Measurements from ENCODE around the gene VPS39.

The VPS39 gene

DNA sequence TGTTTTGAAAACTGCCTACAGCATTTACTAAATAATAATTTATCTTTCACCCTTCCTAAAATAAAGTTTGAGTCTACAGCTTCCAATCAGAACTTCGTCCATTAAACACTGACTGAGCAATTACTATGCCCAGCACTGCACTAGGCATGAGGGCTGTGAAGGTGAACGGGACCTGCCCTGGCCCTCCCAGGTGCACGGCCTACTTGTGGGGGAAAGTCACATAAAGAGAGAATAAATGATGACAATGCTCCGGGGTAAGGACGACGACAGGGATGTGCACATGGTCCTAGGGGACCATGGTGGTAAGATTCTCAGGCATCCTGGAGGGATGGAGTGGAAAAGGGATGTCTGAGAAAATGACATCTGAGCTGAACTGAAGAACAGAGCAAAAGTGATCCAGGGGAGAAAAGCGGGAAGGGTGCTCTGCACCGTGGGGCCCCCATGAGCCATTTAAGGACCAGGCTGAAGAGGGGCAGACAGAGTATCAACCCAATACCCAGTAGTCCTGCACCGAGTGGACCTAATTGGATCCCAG lies 63.2 kb downstream of the VPS39 start:
- Histone ChIP-seq H3K9me2 (replicated peaks; ENCODE audit: insufficient read depth, low read length) (no peaks in the 10 kb centered on the region), H3K27me3 (replicated peaks; ENCODE audit: insufficient read depth, low read length) (peaks cover 16% of the 10 kb centered on the region; the same call in 1 of the 2 replicates), H3K9ac (ENCODE audit: low read length) (no peak overlapping the region), H3K4me2 (ENCODE audit: low read depth, low read length) (no peak overlapping the region), H3F3A (ENCODE audit: insufficient read depth, low read length) (no peaks in the 10 kb centered on the region), H3K36me3 (replicated peaks; ENCODE audit: insufficient read depth, low read length) (no peaks in the 10 kb centered on the region), H3K4me1 (ENCODE audit: low read length) (no peaks in the 10 kb centered on the region), H3K4me3 (ENCODE audit: low read length) (no peak overlapping the region), H4K20me1 (ENCODE audit: insufficient read depth, low read length) (no peaks in the 10 kb centered on the region), H3K79me2 (ENCODE audit: low read length) (no peaks in the 10 kb centered on the region), H2AFZ (ENCODE audit: low read length) (no peak overlapping the region), H3K27ac (ENCODE audit: low read length) (no peak overlapping the region), H3K9me3 (replicated peaks; ENCODE audit: insufficient read depth, low read length) (no peaks in the 10 kb centered on the region)
- DNase-seq: no peak
- TF ChIP-seq EZH2 (optimal IDR thresholded peaks at IDR 0.05; ENCODE audit: low read depth, low read length) (no peak), EZH2phosphoT487 (IDR thresholded peaks at IDR 0.05; ENCODE audit: low read length) (no peak)
- TF ChIP-seq, protein P1, sequence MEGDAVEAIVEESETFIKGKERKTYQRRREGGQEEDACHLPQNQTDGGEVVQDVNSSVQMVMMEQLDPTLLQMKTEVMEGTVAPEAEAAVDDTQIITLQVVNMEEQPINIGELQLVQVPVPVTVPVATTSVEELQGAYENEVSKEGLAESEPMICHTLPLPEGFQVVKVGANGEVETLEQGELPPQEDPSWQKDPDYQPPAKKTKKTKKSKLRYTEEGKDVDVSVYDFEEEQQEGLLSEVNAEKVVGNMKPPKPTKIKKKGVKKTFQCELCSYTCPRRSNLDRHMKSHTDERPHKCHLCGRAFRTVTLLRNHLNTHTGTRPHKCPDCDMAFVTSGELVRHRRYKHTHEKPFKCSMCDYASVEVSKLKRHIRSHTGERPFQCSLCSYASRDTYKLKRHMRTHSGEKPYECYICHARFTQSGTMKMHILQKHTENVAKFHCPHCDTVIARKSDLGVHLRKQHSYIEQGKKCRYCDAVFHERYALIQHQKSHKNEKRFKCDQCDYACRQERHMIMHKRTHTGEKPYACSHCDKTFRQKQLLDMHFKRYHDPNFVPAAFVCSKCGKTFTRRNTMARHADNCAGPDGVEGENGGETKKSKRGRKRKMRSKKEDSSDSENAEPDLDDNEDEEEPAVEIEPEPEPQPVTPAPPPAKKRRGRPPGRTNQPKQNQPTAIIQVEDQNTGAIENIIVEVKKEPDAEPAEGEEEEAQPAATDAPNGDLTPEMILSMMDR (IDR thresholded peaks at IDR 0.05; ENCODE audit: low read length): no peak

DNA sequence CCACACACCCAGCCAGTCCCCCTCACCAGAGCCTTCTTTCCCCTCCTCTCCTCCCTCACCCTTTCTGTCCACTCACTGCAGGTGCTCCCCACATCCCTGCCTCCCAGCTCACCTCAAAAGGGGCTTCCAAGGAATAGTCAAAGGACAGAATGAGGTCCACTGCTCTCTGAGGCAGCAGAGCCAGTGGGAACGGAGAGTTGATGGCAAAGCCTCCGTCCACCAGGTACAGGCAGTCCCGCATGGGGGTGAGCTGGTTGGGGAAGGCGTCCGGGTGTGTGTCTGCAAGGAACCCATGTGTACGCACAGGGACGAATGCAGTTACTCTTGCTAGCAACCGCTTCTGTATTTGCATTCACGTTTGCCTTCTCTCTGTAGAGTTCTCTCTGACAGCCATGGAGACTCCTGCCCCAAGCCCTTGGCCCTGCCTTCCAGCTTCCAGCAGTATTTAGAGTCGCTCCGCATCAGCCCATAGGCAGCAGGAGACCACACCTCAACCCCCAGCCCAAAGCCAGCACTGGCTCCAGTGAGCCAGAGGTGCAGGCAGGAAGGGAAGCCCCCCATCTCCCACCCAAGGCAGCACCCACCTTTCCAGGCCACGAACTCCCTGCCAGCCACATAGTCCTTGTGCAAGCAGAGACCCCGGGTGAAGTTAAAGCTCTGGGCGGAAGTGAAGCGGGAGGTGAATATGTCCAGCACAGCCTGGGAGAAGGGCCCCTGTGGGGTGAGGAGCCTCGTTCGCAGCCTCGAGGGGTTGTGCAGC lies 64.1 kb downstream of the VPS39 start:
- Histone ChIP-seq H3K9ac (ENCODE audit: low read length) (no peak overlapping the region), H4K20me1 (ENCODE audit: insufficient read depth, low read length) (no peaks in the 10 kb centered on the region), H3K36me3 (replicated peaks; ENCODE audit: insufficient read depth, low read length) (no peaks in the 10 kb centered on the region), H3F3A (ENCODE audit: insufficient read depth, low read length) (no peaks in the 10 kb centered on the region), H3K9me2 (replicated peaks; ENCODE audit: insufficient read depth, low read length) (no peaks in the 10 kb centered on the region), H3K4me2 (ENCODE audit: low read depth, low read length) (no peak overlapping the region), H3K4me1 (ENCODE audit: low read length) (no peaks in the 10 kb centered on the region), H3K9me3 (replicated peaks; ENCODE audit: insufficient read depth, low read length) (no peaks in the 10 kb centered on the region), H3K27me3 (replicated peaks; ENCODE audit: insufficient read depth, low read length) (peaks cover 16% of the 10 kb centered on the region; the same call in 1 of the 2 replicates), H3K27ac (ENCODE audit: low read length) (no peak overlapping the region), H2AFZ (ENCODE audit: low read length) (no peak overlapping the region), H3K4me3 (ENCODE audit: low read length) (no peak overlapping the region), H3K79me2 (ENCODE audit: low read length) (no peaks in the 10 kb centered on the region)
- DNase-seq: no peak
- TF ChIP-seq EZH2 (optimal IDR thresholded peaks at IDR 0.05; ENCODE audit: low read depth, low read length) (no peak), EZH2phosphoT487 (IDR thresholded peaks at IDR 0.05; ENCODE audit: low read length) (no peak)
- TF ChIP-seq, protein P1 (IDR thresholded peaks at IDR 0.05; ENCODE audit: low read length): no peak

DNA sequence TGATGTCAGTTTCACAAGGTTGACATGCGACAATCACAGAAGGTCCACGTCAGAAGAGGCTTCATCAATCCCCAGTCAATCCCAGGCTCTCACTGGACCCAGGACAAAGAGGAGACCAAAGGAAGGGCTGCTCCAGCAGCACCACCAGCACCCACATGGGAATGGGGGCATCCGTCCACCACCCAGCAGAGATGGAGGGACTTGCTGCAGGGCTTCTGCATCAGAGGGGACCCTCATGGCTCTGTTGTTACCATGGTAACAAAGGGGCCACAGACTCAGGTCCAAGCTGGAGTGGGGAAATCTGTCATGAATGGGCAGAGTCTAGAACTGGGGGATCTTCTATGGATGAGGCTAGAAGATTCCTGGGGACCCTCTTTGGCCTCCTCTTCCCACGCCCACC lies 64.7 kb downstream of the VPS39 start:
- Histone ChIP-seq H3K79me2 (ENCODE audit: low read length) (no peaks in the 10 kb centered on the region), H2AFZ (ENCODE audit: low read length) (no peak overlapping the region), H3K4me1 (ENCODE audit: low read length) (no peaks in the 10 kb centered on the region), H3K36me3 (replicated peaks; ENCODE audit: insufficient read depth, low read length) (no peaks in the 10 kb centered on the region), H3K27me3 (replicated peaks; ENCODE audit: insufficient read depth, low read length) (peaks cover 12% of the 10 kb centered on the region; the same call in 1 of the 2 replicates), H3K9me2 (replicated peaks; ENCODE audit: insufficient read depth, low read length) (no peaks in the 10 kb centered on the region), H3K9ac (ENCODE audit: low read length) (no peak overlapping the region), H3K9me3 (replicated peaks; ENCODE audit: insufficient read depth, low read length) (no peaks in the 10 kb centered on the region), H3F3A (ENCODE audit: insufficient read depth, low read length) (no peaks in the 10 kb centered on the region), H3K4me3 (ENCODE audit: low read length) (no peak overlapping the region), H3K27ac (ENCODE audit: low read length) (no peak overlapping the region), H3K4me2 (ENCODE audit: low read depth, low read length) (no peak overlapping the region), H4K20me1 (ENCODE audit: insufficient read depth, low read length) (no peaks in the 10 kb centered on the region)
- TF ChIP-seq, protein P1 (IDR thresholded peaks at IDR 0.05; ENCODE audit: low read length): no peak
- TF ChIP-seq EZH2 (optimal IDR thresholded peaks at IDR 0.05; ENCODE audit: low read depth, low read length): no peak
- no peak for TF ChIP-seq EZH2phosphoT487 (IDR thresholded peaks at IDR 0.05; ENCODE audit: low read length)
- no peak for DNase-seq

Measured in MM.1S (cell line).